A673 (cell line): Measurements from ENCODE around the gene ZBED2. TPM values are rescaled to one million over a fixed set of nuclear protein-coding genes. Genes with fewer than 3 reads are reported as not detected.

Experiments
- BruUV-seq: library from RNA; stranded (reverse); fragments of 400-500 nt; replicated peaks from 2 replicates; lab custom pipeline; 2021; lab: Mats Ljungman, UMichigan
- CTCF ChIA-PET: fragments of 300-600 bp; sonication (Branson Sonifier 250); formaldehyde crosslinking; loops from one replicate; lab custom pipeline; 2022; ENCODE audit warnings: antibody characterized with exemption; lab: Charles Lee
- POLR2A ChIA-PET: fragments of 300-600 bp; sonication (Branson Sonifier 250); formaldehyde crosslinking; loops from one replicate; lab custom pipeline; 2022; ENCODE audit warnings: antibody characterized with exemption; ENCODE audit not compliant: low non-redundant PET; lab: Charles Lee
- DNase-seq: peaks from one replicate; pipeline ENCODE4 v3.0.0-alpha.2; 2015; ENCODE audit warnings: low spot score
- H3K27ac ChIP-seq: fragments of 200-600 bp; sonication (generic); 2 replicates; pipeline ENCODE4 v1.5.1; 2016; ENCODE audit warnings: mixed run types, low read depth, mild to moderate bottlenecking, mixed read lengths, antibody characterized with exemption, low read length; ENCODE audit not compliant: poor library complexity, severe bottlenecking
- H3K27me3 ChIP-seq: fragments of 200-600 bp; sonication (generic); replicated peaks from 2 replicates; pipeline ENCODE4 v1.6.1; 2017; ENCODE audit warnings: mixed run types, low read depth, mild to moderate bottlenecking, mixed read lengths, antibody characterized with exemption, low read length; ENCODE audit not compliant: insufficient read depth, poor library complexity
- H3K36me3 ChIP-seq: fragments of 200-600 bp; sonication (generic); 2 replicates; pipeline ENCODE4 v1.6.1; 2016; ENCODE audit warnings: mixed run types, mild to moderate bottlenecking, mixed read lengths, antibody characterized with exemption, low read length; ENCODE audit not compliant: insufficient read depth, poor library complexity, severe bottlenecking
- H3K4me1 ChIP-seq: fragments of 200-600 bp; sonication (generic); 2 replicates; pipeline ENCODE4 v1.6.1; 2017; ENCODE audit warnings: mixed run types, mild to moderate bottlenecking, mixed read lengths, antibody characterized with exemption, low read length; ENCODE audit not compliant: insufficient read depth, poor library complexity, severe bottlenecking
- H3K4me3 ChIP-seq: fragments of 200-600 bp; sonication (generic); 2 replicates; pipeline ENCODE4 v1.5.1; 2016; ENCODE audit warnings: low read depth, mixed run types, mild to moderate bottlenecking, mixed read lengths, low read length; ENCODE audit not compliant: poor library complexity, severe bottlenecking
- H3K9me3 ChIP-seq: fragments of 200-600 bp; sonication (generic); 2 replicates; pipeline ENCODE4 v1.6.1; 2016; ENCODE audit warnings: mixed run types, low read depth, mild to moderate bottlenecking, mixed read lengths, antibody characterized with exemption, low read length; ENCODE audit not compliant: poor library complexity, severe bottlenecking
- CTCF ChIP-seq: fragments of 300-800, 200-600 bp; sonication (generic); conservative IDR thresholded peaks from 2 replicates; pipeline ENCODE4 v1.5.1; 2017; ENCODE audit warnings: low read depth, mild to moderate bottlenecking, antibody characterized with exemption, low read length, moderate library complexity, mixed read lengths
- EZH2 ChIP-seq: fragments of 200-600 bp; sonication (generic); IDR thresholded peaks from 2 replicates; pipeline ENCODE4 v1.6.1; 2017; ENCODE audit warnings: borderline replicate concordance, low read depth, mild to moderate bottlenecking, mixed read lengths, antibody characterized with exemption, low read length; ENCODE audit not compliant: poor library complexity, severe bottlenecking
- intact Hi-C: fragments of 100-400 bp; cut with micrococcal nuclease; formaldehyde crosslinking; loops from one replicate; pipeline ENCODE4 v1.10.0; 2022; ENCODE audit not compliant: unreplicated experiment
- total RNA-seq: library from RNA; stranded (reverse); gene quantifications from 2 replicates; pipeline ENCODE4 v1.2.3, GENCODE V29; 2021

ZBED2 gene
- total RNA-seq, 1 experiment from 2014 or later = not detected

- Histone ChIP-seq H3K27ac (no peak overlapping the region), H3K27me3 (no peaks in the 10 kb centered on the region), H3K4me3 (no peak overlapping the region), H3K9me3 (no peaks in the 10 kb centered on the region), H3K4me1 (no peaks in the 10 kb centered on the region), H3K36me3 (no peaks in the 10 kb centered on the region)
- POLR2A ChIA-PET = no interaction called here
- TF ChIP-seq CTCF = no peak
- CTCF ChIA-PET = no interaction called here
- DNase-seq = no peak
- intact Hi-C loops = no loop called here
- no TSS peak for BruUV-seq
Measured at GRCh38 chr3:111570404-111571030, 24.6 kb downstream of the ZBED2 start.

- DNase-seq = no peak
- Histone ChIP-seq H3K4me3 (no peak overlapping the region), H3K9me3 (no peaks in the 10 kb centered on the region), H3K36me3 (no peaks in the 10 kb centered on the region), H3K27ac (no peak overlapping the region), H3K4me1 (no peaks in the 10 kb centered on the region), H3K27me3 (peaks cover 3% of the 10 kb centered on the region)
- ChIA-PET POLR2A (no interaction called here), CTCF (no interaction called here)
- TF ChIP-seq EZH2 (no peak), CTCF (no peak)
- no TSS peak for BruUV-seq
- intact Hi-C loops = no loop called here
Measured at GRCh38 chr3:111568911-111569310, 26.2 kb downstream of the ZBED2 start.

GRCh38 chr3:111568355-111568754, 26.8 kb downstream of the ZBED2 start:
- Histone ChIP-seq H3K4me1 (no peaks in the 10 kb centered on the region), H3K4me3 (no peak overlapping the region), H3K27ac (no peak overlapping the region), H3K9me3 (no peaks in the 10 kb centered on the region), H3K27me3 (peaks cover 3% of the 10 kb centered on the region), H3K36me3 (no peaks in the 10 kb centered on the region)
- DNase-seq = no peak
- TF ChIP-seq EZH2 = no peak
- no peak for TF ChIP-seq CTCF
- CTCF ChIA-PET = no interaction called here
- POLR2A ChIA-PET = no interaction called here
- intact Hi-C loops = no loop called here
- no TSS peak for BruUV-seq
